Smooth muscle cell (in vitro differentiated cells): ENCODE data around the gene MPC1. TPM values are rescaled to one million over a fixed set of nuclear protein-coding genes. Genes with fewer than 3 reads are reported as not detected.
A peak's percentile ranks its signal among the peaks of the same experiment; 100 is the strongest.

Experiments used
- DNase-seq: peaks from one replicate; lab custom pipeline; 2025; ENCODE audit not compliant: unreplicated experiment; lab: John Stamatoyannopoulos, UW
- H2AFZ ChIP-seq: fragments of 200-600 bp; sonication (generic); 2 replicates; pipeline ENCODE4 v1.6.0; 2016; ENCODE audit warnings: antibody characterized with exemption, low read depth, mild to moderate bottlenecking
- H3F3A ChIP-seq: fragments of 200-600 bp; sonication (generic); 2 replicates; pipeline ENCODE4 v1.6.0; 2017; ENCODE audit warnings: antibody characterized with exemption, low read depth
- H3K27ac ChIP-seq: fragments of 200-600 bp; sonication (generic); 2 replicates; pipeline ENCODE4 v1.5.1; 2016; ENCODE audit warnings: low read depth, mild to moderate bottlenecking
- H3K27me3 ChIP-seq: fragments of 200-600 bp; sonication (generic); 2 replicates; pipeline ENCODE4 v1.6.1; 2016; ENCODE audit warnings: low read depth, mild to moderate bottlenecking
- H3K36me3 ChIP-seq: fragments of 200-600 bp; sonication (generic); 2 replicates; pipeline ENCODE4 v1.5.1; 2016; ENCODE audit warnings: low read depth
- H3K4me1 ChIP-seq: fragments of 200-600 bp; sonication (generic); 2 replicates; pipeline ENCODE4 v1.5.1; 2016; ENCODE audit warnings: low read depth
- H3K4me2 ChIP-seq: fragments of 200-600 bp; sonication (generic); 2 replicates; pipeline ENCODE4 v1.6.0; 2016; ENCODE audit warnings: mild to moderate bottlenecking
- H3K4me3 ChIP-seq: fragments of 200-600 bp; sonication (generic); 2 replicates; pipeline ENCODE4 v1.5.1; 2016; ENCODE audit warnings: mild to moderate bottlenecking
- H3K79me2 ChIP-seq: fragments of 200-600 bp; sonication (generic); 2 replicates; pipeline ENCODE4 v1.6.0; 2016; ENCODE audit warnings: low read depth, mild to moderate bottlenecking
- H3K9ac ChIP-seq: fragments of 200-600 bp; sonication (generic); 2 replicates; pipeline ENCODE4 v1.6.0; 2016; ENCODE audit warnings: low read depth
- H3K9me3 ChIP-seq: fragments of 200-600 bp; sonication (generic); replicated peaks from 2 replicates; pipeline ENCODE4 v1.5.1; 2016; ENCODE audit warnings: low read depth
- H4K20me1 ChIP-seq: fragments of 200-600 bp; sonication (generic); 2 replicates; pipeline ENCODE4 v1.6.0; 2016; ENCODE audit warnings: low read depth
- WGBS: methylation state at CpG from one replicate; pipeline ENCODE4 v1.1.7; 2016; ENCODE audit warnings: low lambda C conversion rate; 5-methylcytosine and 5-hydroxymethylcytosine counted together
- polyA plus RNA-seq: library from polyadenylated mRNA; unstranded; fragments of >200 nt; fragmentation: Nextera tagmentation; extraction: Ambion mirVana; gene quantifications from 2 replicates; pipeline ENCODE4 v1.2.1, GENCODE V29; 2016
- total RNA-seq: library from RNA; depleted of rRNA; stranded (reverse); fragments of >200 nt; gene quantifications from 2 replicates; pipeline ENCODE4 v1.2.3, GENCODE V29; 2014
- TF ChIP-seq, protein P1 (sequence below): fragments of 200-600 bp; sonication (generic); IDR thresholded peaks from 2 replicates; pipeline ENCODE4 v1.5.1; 2017; ENCODE audit warnings: borderline replicate concordance, mild to moderate bottlenecking, antibody characterized with exemption; ENCODE audit not compliant: insufficient read depth, poor library complexity, severe bottlenecking

Gene MPC1
- total and polyA plus RNA-seq, 2 experiments from 2014 or later, result 49.0 to 57.4 TPM

DNA sequence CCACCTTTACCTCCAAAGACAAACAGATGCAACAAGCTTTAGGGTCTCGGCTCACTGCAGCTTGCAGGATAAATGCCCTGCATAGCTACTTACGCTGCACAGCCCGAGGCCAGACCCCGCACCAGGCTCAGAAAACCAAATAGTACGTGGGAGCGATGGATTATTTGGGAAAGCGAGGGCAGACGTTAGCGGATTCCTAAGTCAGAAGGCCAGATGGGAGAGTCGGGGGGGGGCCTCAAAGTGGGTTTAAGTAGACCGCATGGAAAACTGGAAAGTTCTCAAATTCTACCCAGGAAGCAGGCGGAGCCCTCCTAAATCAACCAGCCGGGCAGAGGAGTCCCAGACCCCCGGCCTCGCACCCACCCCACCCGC is 40.8 kb downstream of the MPC1 start:
- Histone ChIP-seq H4K20me1 (peaks cover 40% of the 10 kb centered on the region), H3K4me3 (peak overlapping the region; percentile 99), H3K36me3 (no peaks in the 10 kb centered on the region), H3K4me2 (peak overlapping the region; percentile 99), H3K4me1 (peaks cover 20% of the 10 kb centered on the region), H3K9ac (peak overlapping the region; percentile 97), H3K79me2 (peaks cover 51% of the 10 kb centered on the region), H3F3A (no peaks in the 10 kb centered on the region), H3K9me3 (no peaks in the 10 kb centered on the region), H3K27me3 (no peaks in the 10 kb centered on the region), H3K27ac (peak overlapping the region; percentile 90), H2AFZ (no peak overlapping the region)
- no peak for DNase-seq
- TF ChIP-seq, protein P1, sequence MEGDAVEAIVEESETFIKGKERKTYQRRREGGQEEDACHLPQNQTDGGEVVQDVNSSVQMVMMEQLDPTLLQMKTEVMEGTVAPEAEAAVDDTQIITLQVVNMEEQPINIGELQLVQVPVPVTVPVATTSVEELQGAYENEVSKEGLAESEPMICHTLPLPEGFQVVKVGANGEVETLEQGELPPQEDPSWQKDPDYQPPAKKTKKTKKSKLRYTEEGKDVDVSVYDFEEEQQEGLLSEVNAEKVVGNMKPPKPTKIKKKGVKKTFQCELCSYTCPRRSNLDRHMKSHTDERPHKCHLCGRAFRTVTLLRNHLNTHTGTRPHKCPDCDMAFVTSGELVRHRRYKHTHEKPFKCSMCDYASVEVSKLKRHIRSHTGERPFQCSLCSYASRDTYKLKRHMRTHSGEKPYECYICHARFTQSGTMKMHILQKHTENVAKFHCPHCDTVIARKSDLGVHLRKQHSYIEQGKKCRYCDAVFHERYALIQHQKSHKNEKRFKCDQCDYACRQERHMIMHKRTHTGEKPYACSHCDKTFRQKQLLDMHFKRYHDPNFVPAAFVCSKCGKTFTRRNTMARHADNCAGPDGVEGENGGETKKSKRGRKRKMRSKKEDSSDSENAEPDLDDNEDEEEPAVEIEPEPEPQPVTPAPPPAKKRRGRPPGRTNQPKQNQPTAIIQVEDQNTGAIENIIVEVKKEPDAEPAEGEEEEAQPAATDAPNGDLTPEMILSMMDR, result no peak
- 2% methylated on average over 14 of the region's 16 CpGs for WGBS

DNA sequence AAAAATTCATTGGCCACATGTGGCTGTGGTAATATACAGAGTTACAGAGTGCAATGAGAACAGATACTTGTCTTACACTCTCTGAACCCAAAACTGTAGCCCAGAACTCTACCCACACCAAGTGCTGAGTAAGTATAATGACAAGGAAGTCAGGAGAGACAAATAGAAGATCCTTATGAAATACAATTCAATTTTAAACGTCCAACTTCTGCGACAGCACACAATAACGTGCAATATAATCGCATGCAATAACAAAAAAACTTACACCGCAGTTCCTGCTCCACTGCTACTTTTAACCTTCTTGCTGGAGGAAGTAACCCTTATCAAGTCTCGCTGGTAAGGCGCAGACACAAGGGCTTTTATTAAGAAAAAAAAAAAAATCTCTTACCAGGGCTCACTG is 41.3 kb downstream of the MPC1 start:
- no peaks in the 10 kb centered on the region for H3K36me3 ChIP-seq
- peak overlapping the region; percentile 99 for H3K4me2 ChIP-seq
- H4K20me1 ChIP-seq, result peaks cover 45% of the 10 kb centered on the region
- H3K9me3 ChIP-seq, result no peaks in the 10 kb centered on the region
- H3K27ac ChIP-seq, result peak overlapping the region; percentile 90
- H3K79me2 ChIP-seq, result peaks cover 55% of the 10 kb centered on the region
- H3K4me1 ChIP-seq, result peaks cover 20% of the 10 kb centered on the region
- H3K9ac ChIP-seq, result peak overlapping the region; percentile 97
- no peaks in the 10 kb centered on the region for H3K27me3 ChIP-seq
- peak overlapping the region; percentile 99 for H3K4me3 ChIP-seq
- H3F3A ChIP-seq, result no peaks in the 10 kb centered on the region
- 65% methylated on average over 7 of the region's 7 CpGs for WGBS
- TF ChIP-seq, protein P1, result no peak
- H2AFZ ChIP-seq, result no peak overlapping the region
- no peak for DNase-seq

DNA sequence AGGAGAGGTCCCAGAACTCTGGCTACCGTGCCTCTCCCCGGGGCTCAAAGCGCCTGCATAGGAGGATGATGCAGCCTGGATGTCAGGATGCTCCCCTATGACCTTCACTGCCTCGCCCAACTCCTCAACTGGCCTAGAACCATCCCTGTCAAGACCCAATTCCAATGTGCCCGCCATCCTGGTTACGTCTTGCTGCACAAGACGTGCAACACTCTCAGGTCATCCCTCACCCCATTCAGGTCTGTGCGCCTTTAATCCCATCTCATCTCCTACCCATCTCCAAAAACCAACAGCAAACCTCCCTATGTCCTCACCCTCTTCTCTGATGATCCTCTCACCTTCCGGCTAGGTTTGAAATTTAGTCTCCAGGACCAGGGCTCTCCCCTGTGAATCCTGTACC is 43.9 kb downstream of the MPC1 start:
- DNase-seq, result no peak
- Histone ChIP-seq H3K4me1 (peaks cover 20% of the 10 kb centered on the region), H3K9me3 (no peaks in the 10 kb centered on the region), H3K4me3 (no peak overlapping the region), H3F3A (no peaks in the 10 kb centered on the region), H2AFZ (no peak overlapping the region), H3K27ac (no peak overlapping the region), H3K36me3 (no peaks in the 10 kb centered on the region), H3K27me3 (no peaks in the 10 kb centered on the region), H3K9ac (no peak overlapping the region), H3K4me2 (no peak overlapping the region), H3K79me2 (peaks cover 67% of the 10 kb centered on the region), H4K20me1 (peaks cover 71% of the 10 kb centered on the region)
- TF ChIP-seq, protein P1, result no peak
- WGBS, result 96% methylated on average over 9 of the region's 9 CpGs

DNA sequence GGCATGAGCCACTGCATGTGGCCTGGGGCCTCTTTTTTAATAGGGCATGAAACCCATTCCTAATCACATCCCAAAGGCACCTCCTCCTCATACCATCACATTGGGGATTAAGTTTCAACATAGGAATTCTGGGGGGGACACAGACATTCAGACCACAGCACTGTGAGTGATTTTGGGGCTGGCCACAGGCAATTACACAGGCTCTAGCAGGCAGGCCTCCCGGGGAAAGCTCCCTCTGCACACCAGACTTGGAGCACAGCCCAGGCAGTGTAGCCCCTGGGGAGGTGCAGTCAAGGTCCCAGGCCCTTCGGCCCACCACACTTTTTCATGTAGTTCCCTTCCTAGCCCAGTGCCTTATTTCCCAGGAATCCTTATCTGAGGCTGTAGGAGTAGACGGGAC is 45.9 kb downstream of the MPC1 start:
- H3K27ac ChIP-seq, result no peak overlapping the region
- peaks cover 80% of the 10 kb centered on the region for H3K79me2 ChIP-seq
- H3F3A ChIP-seq, result no peaks in the 10 kb centered on the region
- DNase-seq, result no peak
- WGBS, result 95% methylated on average over 3 of the region's 3 CpGs
- no peak overlapping the region for H3K9ac ChIP-seq
- TF ChIP-seq, protein P1, result no peak
- no peaks in the 10 kb centered on the region for H3K9me3 ChIP-seq
- H2AFZ ChIP-seq, result no peak overlapping the region
- H3K27me3 ChIP-seq, result no peaks in the 10 kb centered on the region
- H3K4me3 ChIP-seq, result no peak overlapping the region
- H3K4me1 ChIP-seq, result peaks cover 11% of the 10 kb centered on the region
- no peak overlapping the region for H3K4me2 ChIP-seq
- peaks cover 91% of the 10 kb centered on the region for H4K20me1 ChIP-seq
- H3K36me3 ChIP-seq, result no peaks in the 10 kb centered on the region
